IMR-90 (cell line): ENCODE results near the gene NPEPL1. TPM values are rescaled to one million over a fixed set of nuclear protein-coding genes. Genes with fewer than 3 reads are reported as not detected.

Experiments used
- ATAC-seq: fragments of 200-7000 bp; cut with Tn5 transposase; 2 replicates; pipeline ENCODE4 v1.9.1; 2020; ENCODE audit warnings: low read depth, mild to moderate bottlenecking, moderate library complexity
- BruUV-seq: library from RNA; stranded (reverse); fragments of 400-500 nt; replicated peaks from 2 replicates; lab custom pipeline; 2021; lab: Mats Ljungman, UMichigan
- CTCF ChIA-PET: fragments of 300-600 bp; formaldehyde crosslinking; extraction: SDS; loops from one replicate; lab custom pipeline; 2021; ENCODE audit warnings: antibody characterized with exemption; lab: Yijun Ruan, JAX
- POLR2A ChIA-PET: fragments of 300-600 bp; sonication (Branson Sonifier 250); formaldehyde crosslinking; loops from one replicate; lab custom pipeline; 2022; ENCODE audit warnings: antibody characterized with exemption; ENCODE audit not compliant: unreplicated experiment; lab: Charles Lee
- DNase-seq: peaks from one replicate; pipeline ENCODE4 v3.0.0; 2013
- H2AFZ ChIP-seq: replicated peaks from 2 replicates; pipeline ENCODE3; 2013; ENCODE audit warnings: low read length, mild to moderate bottlenecking; ENCODE audit not compliant: poor library complexity
- H2AK5ac ChIP-seq: 2 replicates; pipeline ENCODE4 v1.6.1; 2013; ENCODE audit warnings: low read depth, low read length, inconsistent platforms
- H2AK9ac ChIP-seq: replicated peaks from 2 replicates; pipeline ENCODE3; 2013; ENCODE audit warnings: mild to moderate bottlenecking, low read depth, low read length, moderate library complexity; ENCODE audit not compliant: poor library complexity
- H2BK120ac ChIP-seq: 2 replicates; pipeline ENCODE4 v1.6.1; 2013; ENCODE audit warnings: low read depth, low read length, inconsistent platforms
- H2BK15ac ChIP-seq: 3 replicates; pipeline ENCODE4 v1.6.1; 2013; ENCODE audit warnings: low read depth, low read length, inconsistent platforms
- H2BK20ac ChIP-seq: 2 replicates; pipeline ENCODE4 v1.6.1; 2013; ENCODE audit warnings: low read depth, mild to moderate bottlenecking, inconsistent platforms, low read length, moderate library complexity
- H2BK5ac ChIP-seq: 2 replicates; pipeline ENCODE4 v1.6.1; 2013; ENCODE audit warnings: mild to moderate bottlenecking, low read depth, low read length, inconsistent platforms; ENCODE audit not compliant: poor library complexity, severe bottlenecking
- H3K14ac ChIP-seq: replicated peaks from 2 replicates; pipeline ENCODE4 v1.6.1; 2013; ENCODE audit warnings: low read depth, low read length, inconsistent platforms
- H3K18ac ChIP-seq: 2 replicates; pipeline ENCODE4 v1.6.1; 2013; ENCODE audit warnings: low read depth, low read length, control low read depth
- H3K23ac ChIP-seq: 2 replicates; pipeline ENCODE4 v1.6.1; 2013; ENCODE audit warnings: low read depth, low read length, inconsistent platforms
- H3K27ac ChIP-seq: 2 replicates; pipeline ENCODE4 v1.5.1; 2013; ENCODE audit warnings: mild to moderate bottlenecking, control low read depth, low read length; ENCODE audit not compliant: insufficient read depth
- H3K27me3 ChIP-seq: 2 replicates; pipeline ENCODE4 v1.6.1; 2013; ENCODE audit warnings: low read length; ENCODE audit not compliant: control insufficient read depth, insufficient read depth
- H3K36me3 ChIP-seq: 2 replicates; pipeline ENCODE4 v1.6.1; 2013; ENCODE audit warnings: low read length, mixed read lengths; ENCODE audit not compliant: control insufficient read depth, insufficient read depth
- H3K4ac ChIP-seq: 2 replicates; pipeline ENCODE4 v1.6.1; 2013; ENCODE audit warnings: low read depth, low read length, inconsistent platforms
- H3K4me1 ChIP-seq: 2 replicates; pipeline ENCODE4 v1.6.1; 2013; ENCODE audit warnings: low read length, mixed read lengths; ENCODE audit not compliant: control insufficient read depth, insufficient read depth
- H3K4me2 ChIP-seq: 2 replicates; pipeline ENCODE4 v1.6.1; 2013; ENCODE audit warnings: low read depth, mild to moderate bottlenecking, control low read depth, low read length, moderate library complexity
- H3K4me3 ChIP-seq: 2 replicates; pipeline ENCODE4 v1.5.1; 2013; ENCODE audit warnings: low read depth, mild to moderate bottlenecking, control low read depth, low read length, moderate library complexity; ENCODE audit not compliant: insufficient read depth
- H3K56ac ChIP-seq: 2 replicates; pipeline ENCODE4 v1.6.1; 2013; ENCODE audit warnings: low read length, inconsistent platforms; ENCODE audit not compliant: insufficient read depth; ENCODE audit errors: extremely low read depth
- H3K79me1 ChIP-seq, 2 experiments: 2 replicates each; pipeline ENCODE4 v1.6.1; 2013; ENCODE audit warnings: low read length in 2 of 2, inconsistent platforms in 1 of 2, low read depth in 1 of 2
- H3K9ac ChIP-seq: 2 replicates; pipeline ENCODE4 v1.6.1; 2013; ENCODE audit warnings: low read depth, low read length, control low read depth
- H3K9me1 ChIP-seq: 2 replicates; pipeline ENCODE4 v1.6.1; 2013; ENCODE audit warnings: low read length, inconsistent platforms; ENCODE audit not compliant: insufficient read depth
- H3K9me3 ChIP-seq: 2 replicates; pipeline ENCODE4 v1.6.1; 2013; ENCODE audit warnings: low read length; ENCODE audit not compliant: control insufficient read depth, insufficient read depth
- H4K20me1 ChIP-seq: 2 replicates; pipeline ENCODE4 v1.6.1; 2013; ENCODE audit warnings: low read length, inconsistent platforms; ENCODE audit not compliant: insufficient read depth
- H4K5ac ChIP-seq: 2 replicates; pipeline ENCODE4 v1.6.1; 2013; ENCODE audit warnings: mild to moderate bottlenecking, low read depth, low read length, control low read depth
- H4K8ac ChIP-seq, 2 experiments: 2 replicates each; pipeline ENCODE4 v1.6.1; 2013; ENCODE audit warnings: low read depth in 2 of 2, low read length in 2 of 2, control low read depth in 1 of 2, inconsistent platforms in 1 of 2
- H4K91ac ChIP-seq: 2 replicates; pipeline ENCODE4 v1.6.1; 2013; ENCODE audit warnings: low read depth, low read length, inconsistent platforms; ENCODE audit not compliant: insufficient read depth
- BHLHE40 ChIP-seq: fragments of 150-350 bp; IDR thresholded peaks from 2 replicates; pipeline ENCODE4 v1.6.1; 2016; ENCODE audit warnings: mild to moderate bottlenecking, low read depth, low read length
- CEBPB ChIP-seq: IDR thresholded peaks from 2 replicates; pipeline ENCODE4 v1.6.1; 2012; ENCODE audit warnings: low read depth, low read length, improper control_type of control experiment
- CHD1 ChIP-seq: IDR thresholded peaks from 2 replicates; pipeline ENCODE4 v1.6.1; 2012; ENCODE audit warnings: low read depth, low read length, improper control_type of control experiment
- FOS ChIP-seq: fragments of 150-350 bp; IDR thresholded peaks from 2 replicates; pipeline ENCODE4 v1.6.1; 2016; ENCODE audit warnings: low read depth, low read length
- MAFK ChIP-seq: IDR thresholded peaks from 2 replicates; pipeline ENCODE4 v1.6.1; 2012; ENCODE audit warnings: low read depth, low read length, improper control_type of control experiment
- MAZ ChIP-seq: IDR thresholded peaks from 2 replicates; pipeline ENCODE4 v1.6.1; 2012; ENCODE audit warnings: low read depth, mild to moderate bottlenecking, low read length, improper control_type of control experiment, moderate library complexity, borderline replicate concordance
- MXI1 ChIP-seq: IDR thresholded peaks from 2 replicates; pipeline ENCODE4 v1.6.1; 2012; ENCODE audit warnings: low read depth, mild to moderate bottlenecking, low read length, moderate library complexity, borderline replicate concordance
- NFE2L2 ChIP-seq: fragments of 150-350 bp; IDR thresholded peaks from 2 replicates; pipeline ENCODE4 v1.6.1; 2016; ENCODE audit warnings: low read depth, mild to moderate bottlenecking, low read length
- POLR2A ChIP-seq: IDR thresholded peaks from 2 replicates; pipeline ENCODE4 v1.6.1; 2012; ENCODE audit warnings: mild to moderate bottlenecking, low read depth, low read length
- RAD21 ChIP-seq: IDR thresholded peaks from 2 replicates; pipeline ENCODE4 v1.6.1; 2012; ENCODE audit warnings: low read length, improper control_type of control experiment
- RCOR1 ChIP-seq: IDR thresholded peaks from 2 replicates; pipeline ENCODE4 v1.6.1; 2012; ENCODE audit warnings: mild to moderate bottlenecking, low read length, improper control_type of control experiment; ENCODE audit not compliant: insufficient replicate concordance
- RFX5 ChIP-seq: IDR thresholded peaks from 2 replicates; pipeline ENCODE4 v1.8.0; 2012; ENCODE audit warnings: low read depth, mild to moderate bottlenecking, low read length, moderate library complexity
- SMC3 ChIP-seq: fragments of 150-350 bp; IDR thresholded peaks from 2 replicates; pipeline ENCODE4 v1.6.1; 2016; ENCODE audit warnings: low read depth, mild to moderate bottlenecking, antibody characterized with exemption, low read length, moderate library complexity
- WGBS, 2 experiments: methylation state at CpG; one replicate each; pipeline versions ENCODE4 v1.1.5 to v1.1.7; 2013; ENCODE audit warnings: missing lambda C conversion rate in 2 of 2; ENCODE audit not compliant: insufficient read length in 1 of 2; ENCODE audit errors: extremely low coverage in 2 of 2; 5-methylcytosine and 5-hydroxymethylcytosine counted together
- dilution Hi-C: fragments of 300-500 bp; cut with HindIII; formaldehyde crosslinking; loops from one replicate; pipeline ENCODE4 v1.14.3; 2018; ENCODE audit warnings: low sequenced_read_pairs; ENCODE audit not compliant: unreplicated experiment
- in situ Hi-C: fragments of 300-500 bp; cut with MboI; formaldehyde crosslinking; loops from 3 replicates; pipeline ENCODE4 v1.14.3; 2019; ENCODE audit warnings: low sequenced_read_pairs, inconsistent platforms, mixed read lengths
- intact Hi-C: fragments of 100-400 bp; cut with micrococcal nuclease; formaldehyde crosslinking; loops from 2 replicates; pipeline ENCODE4 v1.10.0; 2022
- polyA plus RNA-seq, 3 experiments: library from polyadenylated mRNA; depleted of rRNA; stranded (reverse); fragments of >200 nt; gene quantifications; 2 replicates each; pipeline ENCODE4 v1.2.3, GENCODE V29; 2012; ENCODE audit warnings: low replicate concordance in 1 of 3
- total RNA-seq: library from RNA; depleted of rRNA; stranded (reverse); fragments of >200 nt; gene quantifications from 2 replicates; pipeline ENCODE4 v1.2.3, GENCODE V29; 2012
- TF ChIP-seq, protein P1 (sequence below): fragments of 150-350 bp; IDR thresholded peaks from 2 replicates; pipeline ENCODE4 v1.6.1; 2017; ENCODE audit warnings: mild to moderate bottlenecking, antibody characterized with exemption, low read length, low read depth
- TF ChIP-seq, protein P2 (sequence below): fragments of 150-350 bp; IDR thresholded peaks from 2 replicates; pipeline ENCODE4 v1.6.1; 2016; ENCODE audit warnings: low read depth, mild to moderate bottlenecking, low read length, moderate library complexity, borderline replicate concordance
- TF ChIP-seq, protein P3 (sequence below): conservative IDR thresholded peaks from 2 replicates; pipeline ENCODE4 v1.5.1; 2012; ENCODE audit warnings: mild to moderate bottlenecking, low read depth, low read length, improper control_type of control experiment

Gene NPEPL1
- total and polyA plus RNA-seq, 2 of the 4 experiments (the other 2 are of a cell fraction) = 6.3 to 10.4 TPM

GRCh38 chr20:58753922-58754551, 61.4 kb downstream of the NPEPL1 start:
- Histone ChIP-seq H3K9me3 (no peaks in the 10 kb centered on the region), H3K4me1 (no peaks in the 10 kb centered on the region), H2BK5ac (no peak overlapping the region), H3K27me3 (peaks cover 30% of the 10 kb centered on the region), H3K4me2 (no peak overlapping the region), H4K91ac (no peak overlapping the region), H3K79me1 (no peaks in the 10 kb centered on the region), H3K56ac (no peak overlapping the region), H3K23ac (no peak overlapping the region), H2AK9ac (no peak overlapping the region), H3K4me3 (no peak overlapping the region), H2BK120ac (no peak overlapping the region), H2BK15ac (no peak overlapping the region), H2AFZ (no peak overlapping the region), H3K14ac (no peak overlapping the region), H3K4ac (no peak overlapping the region), H3K9me1 (no peaks in the 10 kb centered on the region), H2AK5ac (no peak overlapping the region), H3K36me3 (no peaks in the 10 kb centered on the region), H2BK20ac (no peak overlapping the region), H4K5ac (no peak overlapping the region), H3K27ac (no peak overlapping the region), H4K20me1 (no peaks in the 10 kb centered on the region), H4K8ac (no peak overlapping the region), H3K9ac (no peak overlapping the region), H3K18ac (no peak overlapping the region)
- no TSS peak for BruUV-seq
- no peak for TF ChIP-seq FOS
- TF ChIP-seq SMC3 = no peak
- TF ChIP-seq CHD1 = no peak
- no peak for TF ChIP-seq RAD21
- TF ChIP-seq MXI1 = no peak
- TF ChIP-seq, protein P1, sequence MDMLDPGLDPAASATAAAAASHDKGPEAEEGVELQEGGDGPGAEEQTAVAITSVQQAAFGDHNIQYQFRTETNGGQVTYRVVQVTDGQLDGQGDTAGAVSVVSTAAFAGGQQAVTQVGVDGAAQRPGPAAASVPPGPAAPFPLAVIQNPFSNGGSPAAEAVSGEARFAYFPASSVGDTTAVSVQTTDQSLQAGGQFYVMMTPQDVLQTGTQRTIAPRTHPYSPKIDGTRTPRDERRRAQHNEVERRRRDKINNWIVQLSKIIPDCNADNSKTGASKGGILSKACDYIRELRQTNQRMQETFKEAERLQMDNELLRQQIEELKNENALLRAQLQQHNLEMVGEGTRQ = no peak
- TF ChIP-seq, protein P2, sequence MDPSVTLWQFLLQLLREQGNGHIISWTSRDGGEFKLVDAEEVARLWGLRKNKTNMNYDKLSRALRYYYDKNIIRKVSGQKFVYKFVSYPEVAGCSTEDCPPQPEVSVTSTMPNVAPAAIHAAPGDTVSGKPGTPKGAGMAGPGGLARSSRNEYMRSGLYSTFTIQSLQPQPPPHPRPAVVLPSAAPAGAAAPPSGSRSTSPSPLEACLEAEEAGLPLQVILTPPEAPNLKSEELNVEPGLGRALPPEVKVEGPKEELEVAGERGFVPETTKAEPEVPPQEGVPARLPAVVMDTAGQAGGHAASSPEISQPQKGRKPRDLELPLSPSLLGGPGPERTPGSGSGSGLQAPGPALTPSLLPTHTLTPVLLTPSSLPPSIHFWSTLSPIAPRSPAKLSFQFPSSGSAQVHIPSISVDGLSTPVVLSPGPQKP = no peak
- TF ChIP-seq RCOR1 = no peak
- TF ChIP-seq, protein P3, sequence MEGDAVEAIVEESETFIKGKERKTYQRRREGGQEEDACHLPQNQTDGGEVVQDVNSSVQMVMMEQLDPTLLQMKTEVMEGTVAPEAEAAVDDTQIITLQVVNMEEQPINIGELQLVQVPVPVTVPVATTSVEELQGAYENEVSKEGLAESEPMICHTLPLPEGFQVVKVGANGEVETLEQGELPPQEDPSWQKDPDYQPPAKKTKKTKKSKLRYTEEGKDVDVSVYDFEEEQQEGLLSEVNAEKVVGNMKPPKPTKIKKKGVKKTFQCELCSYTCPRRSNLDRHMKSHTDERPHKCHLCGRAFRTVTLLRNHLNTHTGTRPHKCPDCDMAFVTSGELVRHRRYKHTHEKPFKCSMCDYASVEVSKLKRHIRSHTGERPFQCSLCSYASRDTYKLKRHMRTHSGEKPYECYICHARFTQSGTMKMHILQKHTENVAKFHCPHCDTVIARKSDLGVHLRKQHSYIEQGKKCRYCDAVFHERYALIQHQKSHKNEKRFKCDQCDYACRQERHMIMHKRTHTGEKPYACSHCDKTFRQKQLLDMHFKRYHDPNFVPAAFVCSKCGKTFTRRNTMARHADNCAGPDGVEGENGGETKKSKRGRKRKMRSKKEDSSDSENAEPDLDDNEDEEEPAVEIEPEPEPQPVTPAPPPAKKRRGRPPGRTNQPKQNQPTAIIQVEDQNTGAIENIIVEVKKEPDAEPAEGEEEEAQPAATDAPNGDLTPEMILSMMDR = no peak
- no peak for TF ChIP-seq MAZ
- TF ChIP-seq CEBPB = no peak
- TF ChIP-seq NFE2L2 = no peak
- no peak for TF ChIP-seq POLR2A
- TF ChIP-seq BHLHE40 = no peak
- TF ChIP-seq RFX5 = no peak
- TF ChIP-seq MAFK = no peak
- dilution Hi-C loops = no loop called here
- intact Hi-C loops = no loop called here
- ChIA-PET POLR2A (interaction anchor here (0.6 kb wide), 1 partner anchor 1768 kb away, joined by 11 read pairs; no protein-coding TSS in a partner anchor), CTCF (no interaction called here)
- DNase-seq (no peak), ATAC-seq (no peak)
- in situ Hi-C loops = no loop called here
- WGBS, 2 experiments = 74% methylated on average over 8 of the region's 17 CpGs; no CpG with 5 or more reads in 1 of the 2 experiments
